NCI-H187 (cell line): ENCODE measurements around the gene C6orf136.
A peak's percentile ranks its signal among the peaks of the same experiment; 100 is the strongest.
"Not testable (repeated sequence)": the region's sequence is repeated elsewhere in the genome, so short reads cannot be mapped to it uniquely, and the experiment has no call there.

Experiments
- DNase-seq, 2 experiments: peaks; one replicate each; lab custom pipeline; 2025; lab: John Stamatoyannopoulos, UW

C6orf136 gene

DNA sequence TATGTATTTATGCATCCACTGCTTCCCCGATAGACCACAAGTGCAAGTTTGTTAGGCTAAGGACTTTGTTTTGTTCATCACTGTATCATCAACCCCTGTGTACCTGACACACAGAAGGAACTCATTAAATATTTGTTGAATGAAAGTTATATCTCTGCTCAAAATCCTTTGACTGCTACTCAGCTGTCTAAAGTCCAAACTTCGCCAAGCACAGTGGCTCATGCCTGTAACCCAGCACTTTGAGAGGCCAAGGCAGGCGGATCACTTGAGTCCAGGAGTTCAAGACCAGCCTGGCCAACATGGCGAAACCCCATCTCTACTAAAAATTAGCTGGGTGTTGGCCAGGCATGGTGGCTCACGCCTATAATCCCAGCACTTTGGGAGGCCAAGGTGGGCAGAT lies 11.0 kb downstream of the C6orf136 start:
- not testable (repeated sequence) for DNase-seq

DNA sequence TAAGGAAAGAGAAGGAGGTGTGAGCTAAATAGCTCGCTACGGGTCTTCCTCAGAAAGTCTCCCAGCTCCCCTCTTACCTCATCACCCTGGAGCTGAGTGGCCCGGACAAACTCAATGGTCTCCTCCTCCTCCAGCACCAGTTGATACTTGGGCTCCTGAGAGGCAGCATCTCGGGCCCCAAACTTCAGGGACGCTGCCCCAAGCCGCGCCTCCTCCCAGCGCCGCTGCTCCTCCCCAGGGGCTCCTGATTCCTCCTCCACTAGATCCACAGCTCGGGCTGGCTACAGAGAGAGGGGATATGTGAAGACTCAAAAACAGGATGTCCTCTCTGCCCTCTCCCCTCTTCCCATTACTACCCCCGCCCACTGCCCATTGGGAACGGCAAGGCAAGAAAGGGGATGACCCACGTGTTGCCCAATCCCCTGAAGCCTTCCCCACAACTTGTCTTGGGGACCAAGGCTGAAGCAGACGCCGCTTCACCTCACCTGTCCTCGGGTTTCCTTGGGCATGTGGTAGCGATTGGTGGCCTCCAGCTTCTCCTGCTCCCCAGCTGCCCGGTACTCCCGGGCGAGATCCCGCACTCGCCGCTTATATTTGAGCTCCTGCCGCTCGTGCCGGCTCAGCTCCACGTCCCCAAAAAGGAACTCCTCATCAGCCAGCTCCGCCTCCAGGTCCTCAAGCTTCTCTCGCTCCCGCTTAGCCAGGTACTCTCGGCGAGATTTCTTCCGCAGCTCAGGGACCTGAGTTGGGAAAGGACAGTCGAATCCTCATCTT lies 18.2 kb downstream of the C6orf136 start:
- no peak for DNase-seq

DNA sequence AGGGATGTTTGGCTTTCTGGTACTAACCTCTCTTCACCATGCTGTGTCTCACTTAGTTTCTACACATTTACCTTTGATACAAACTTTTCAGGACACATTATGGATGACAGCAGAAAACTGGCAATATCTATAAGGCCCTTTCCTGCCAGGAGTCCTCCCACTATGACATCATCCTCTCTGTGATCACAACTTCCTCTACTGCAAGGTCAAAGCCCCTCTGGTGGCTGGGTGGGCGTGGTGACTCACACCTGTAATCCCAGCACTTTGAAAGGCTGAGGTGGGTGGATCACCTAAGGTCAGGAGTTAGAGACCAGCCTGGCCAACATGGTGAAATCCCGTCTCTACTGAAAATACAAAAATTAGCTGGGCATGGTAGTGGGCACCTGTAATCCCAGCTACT lies 19.4 kb downstream of the C6orf136 start:
- not testable (repeated sequence) for DNase-seq

DNA sequence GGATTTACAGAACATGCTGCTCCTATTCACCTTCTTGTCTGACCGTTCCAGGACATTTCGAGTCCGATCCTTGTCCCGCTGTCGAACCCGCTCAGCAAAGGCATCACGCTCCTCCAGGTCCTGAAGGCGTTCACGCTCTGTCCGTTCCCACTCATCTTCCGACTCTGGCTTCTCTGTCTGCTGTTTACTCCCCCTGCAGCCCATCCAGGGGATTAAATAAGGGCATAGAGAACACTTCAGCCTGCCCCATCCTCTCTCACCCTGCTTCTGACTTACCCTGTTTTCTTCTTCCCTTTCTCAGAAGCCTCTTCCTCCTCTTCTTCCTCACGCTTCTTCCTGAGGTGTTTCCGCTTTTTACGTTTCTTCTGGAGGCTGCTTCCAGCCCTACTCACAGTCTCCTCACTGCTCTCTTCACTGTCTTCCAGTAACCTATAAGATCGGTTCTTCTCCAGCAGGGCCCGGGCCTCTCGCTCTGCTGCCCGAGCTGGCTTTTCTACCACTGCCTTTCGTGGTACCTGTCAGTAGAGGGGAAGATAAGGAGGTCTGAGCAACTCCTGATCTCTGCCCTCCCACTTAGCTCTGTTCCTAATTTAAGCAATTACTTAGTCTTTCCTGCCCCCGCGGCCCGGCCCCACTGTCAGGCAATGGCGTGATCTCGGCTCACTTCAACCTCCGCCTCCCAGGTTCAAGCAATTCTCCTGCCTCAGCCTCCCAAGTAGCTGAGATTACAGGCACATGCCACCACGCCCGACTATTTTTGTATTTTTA lies 24.0 kb downstream of the C6orf136 start:
- no peak for DNase-seq

DNA sequence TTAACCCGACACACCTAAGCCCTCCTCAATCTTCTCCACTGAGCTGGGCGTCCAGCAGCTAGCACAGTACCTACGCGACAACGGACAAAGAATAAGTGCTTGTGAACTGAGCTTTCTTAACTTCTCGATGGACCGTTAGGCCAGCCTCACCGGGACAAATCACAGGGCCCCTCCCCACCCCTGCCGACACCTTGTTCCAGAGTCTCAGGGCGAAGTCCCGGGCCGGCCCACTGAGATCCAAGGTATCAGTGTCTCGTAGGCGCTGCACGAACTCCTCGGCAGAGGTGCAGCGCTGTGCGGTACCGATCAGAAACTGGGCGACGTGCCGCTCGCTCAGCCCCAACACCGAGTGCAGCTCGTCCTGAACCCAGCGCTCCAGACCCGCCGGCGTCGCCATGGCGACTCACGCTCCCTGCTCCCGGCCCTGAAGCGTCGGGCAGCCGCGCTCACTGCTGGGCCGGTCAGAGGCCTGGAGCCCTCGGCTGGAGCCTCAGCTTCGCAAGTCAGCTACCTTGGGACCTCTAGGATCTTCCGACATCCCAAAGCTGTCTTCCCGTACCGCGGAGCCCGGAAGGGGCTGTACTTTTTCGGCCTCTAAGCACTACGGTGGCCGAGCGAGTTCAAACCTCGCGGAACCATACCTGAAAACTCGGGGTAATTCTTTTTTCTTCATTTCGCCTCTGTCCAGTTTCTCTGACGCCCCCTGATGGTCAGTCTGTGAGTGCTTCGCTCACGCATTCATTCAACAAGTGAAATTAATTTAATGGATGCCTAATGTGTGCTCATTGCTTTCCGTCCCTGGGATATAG lies 25.7 kb downstream of the C6orf136 start, which contains the start of gene DHX16:
Gene DHX16 (minus strand): TSS at position 562 of the 809 bp plus-strand sequence. CDS start 165 bp downstream, at position 397.
- DNase-seq: peak; percentile 63 to 79

DNA sequence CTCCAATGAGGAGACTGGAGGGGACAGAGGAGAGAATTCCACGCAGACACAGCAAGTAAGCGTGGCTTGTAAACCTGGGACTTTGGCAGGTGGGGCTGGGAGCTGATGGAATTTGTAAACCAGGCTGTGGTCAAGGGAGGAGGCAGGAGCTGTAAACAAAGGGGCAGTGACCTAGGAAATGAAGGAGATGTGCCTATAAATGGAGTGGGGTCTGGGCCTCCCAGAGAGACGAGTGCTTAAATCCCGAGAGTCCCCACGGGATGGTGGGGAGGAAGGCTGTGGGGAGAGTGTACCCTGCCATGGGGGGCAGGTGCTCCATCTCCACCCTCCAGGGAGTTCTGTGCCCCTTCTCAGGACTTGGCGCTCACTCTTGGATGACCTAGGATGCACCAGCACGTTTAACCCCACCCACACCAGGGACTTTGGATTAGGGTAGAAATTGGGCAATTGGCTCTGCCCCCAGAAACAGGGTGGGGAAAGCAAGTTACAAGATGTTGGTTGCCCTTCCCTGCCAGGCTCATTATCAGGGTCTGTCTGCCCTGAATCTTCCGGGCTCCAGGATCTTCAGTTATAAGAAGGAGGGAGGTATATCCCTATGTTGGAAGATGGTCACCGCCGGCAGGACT lies 29.8 kb downstream of the C6orf136 start:
- DNase-seq: no peak

DNA sequence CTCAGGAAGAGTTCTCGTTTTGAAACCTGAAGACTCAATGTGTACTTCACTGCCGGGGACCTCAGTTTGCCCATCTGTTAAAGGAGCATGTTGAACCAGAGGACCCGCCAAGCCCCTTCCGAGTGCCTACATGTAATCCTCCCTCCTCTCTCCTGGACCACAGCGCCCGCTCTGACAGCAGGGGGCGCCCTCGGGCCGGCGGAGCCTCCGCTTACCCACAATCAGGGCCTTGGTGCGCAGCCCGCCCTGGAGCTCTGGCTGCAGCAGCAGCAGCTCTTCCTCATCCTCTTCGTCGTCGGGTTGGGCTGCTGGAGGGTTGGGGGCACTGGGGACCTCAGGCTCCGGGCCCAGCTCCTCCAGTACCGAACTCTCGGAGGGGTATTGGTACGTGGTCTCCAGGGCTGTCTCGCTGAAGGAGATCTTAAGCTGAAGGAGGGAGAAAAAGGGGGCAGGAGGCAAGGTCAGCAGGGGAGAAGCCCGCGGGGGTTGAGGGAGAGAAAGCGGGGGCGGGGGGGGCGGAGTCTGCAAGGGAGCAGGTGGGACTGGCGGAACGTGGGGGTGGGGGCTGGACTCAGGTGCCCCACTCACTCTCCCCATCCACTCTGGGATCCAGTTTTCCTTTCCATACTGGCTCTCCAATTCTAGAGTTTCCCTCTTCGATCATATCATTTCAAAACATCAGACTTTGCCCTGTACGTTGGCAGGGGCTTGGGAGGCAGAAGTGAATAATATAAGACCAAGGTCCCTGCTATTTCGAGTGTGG lies 32.2 kb downstream of the C6orf136 start:
- peak; percentile 35 to 37 for DNase-seq

DNA sequence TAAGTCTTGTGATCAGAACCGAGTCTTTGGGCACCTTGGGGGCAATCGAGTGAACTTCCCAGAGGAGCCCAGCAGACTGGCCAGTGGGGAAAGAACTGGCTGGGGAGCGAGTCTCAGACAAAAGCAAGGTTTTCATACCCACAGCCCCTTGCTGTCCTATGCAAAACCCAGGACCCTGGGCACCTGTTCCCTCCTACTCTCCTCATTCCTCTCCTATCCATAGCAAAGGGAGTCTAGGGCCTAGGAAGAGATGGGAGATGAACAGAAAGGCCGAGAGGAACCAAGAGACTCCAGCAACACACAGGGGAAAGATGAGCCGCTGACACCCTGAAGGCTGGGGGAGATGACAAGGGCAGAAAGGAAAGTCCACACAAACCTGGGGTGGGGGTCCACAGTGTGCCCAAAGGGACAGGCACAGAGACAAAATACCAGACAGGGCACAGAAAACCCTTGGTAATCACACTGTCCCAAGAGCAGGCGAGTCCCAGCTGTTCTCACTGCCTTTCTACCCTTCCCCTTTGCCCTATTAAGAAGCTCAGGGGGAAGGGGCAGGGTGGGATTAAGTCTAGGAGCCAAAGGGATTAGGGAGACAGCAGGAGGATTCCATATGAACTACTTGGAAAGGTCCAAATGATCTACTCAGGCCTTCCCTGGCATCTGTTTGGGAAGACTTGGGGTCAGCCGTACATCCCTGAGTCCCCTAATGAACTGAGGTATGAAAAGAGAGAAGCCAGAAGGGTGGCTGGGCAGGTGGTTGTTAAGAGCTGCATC lies 33.0 kb downstream of the C6orf136 start:
- DNase-seq: no peak

DNA sequence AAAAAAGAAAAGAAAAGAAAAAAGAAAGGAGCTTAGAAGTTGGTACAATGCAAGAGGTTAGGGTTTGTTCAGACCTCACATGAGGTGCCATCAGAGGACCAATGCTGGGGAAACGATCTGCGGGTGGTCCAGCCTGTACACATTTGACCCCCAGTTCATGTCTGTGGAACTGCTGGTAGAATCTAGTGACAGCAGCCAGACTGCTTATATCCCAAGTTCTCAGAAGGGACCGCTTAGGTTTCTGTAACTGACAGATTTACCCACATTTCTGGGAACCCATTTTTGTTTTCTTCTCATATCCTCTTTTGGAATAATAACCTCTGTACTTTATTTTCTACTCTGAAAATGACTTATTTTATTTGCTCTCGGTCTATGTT lies 34.8 kb downstream of the C6orf136 start:
- DNase-seq: no peak

DNA sequence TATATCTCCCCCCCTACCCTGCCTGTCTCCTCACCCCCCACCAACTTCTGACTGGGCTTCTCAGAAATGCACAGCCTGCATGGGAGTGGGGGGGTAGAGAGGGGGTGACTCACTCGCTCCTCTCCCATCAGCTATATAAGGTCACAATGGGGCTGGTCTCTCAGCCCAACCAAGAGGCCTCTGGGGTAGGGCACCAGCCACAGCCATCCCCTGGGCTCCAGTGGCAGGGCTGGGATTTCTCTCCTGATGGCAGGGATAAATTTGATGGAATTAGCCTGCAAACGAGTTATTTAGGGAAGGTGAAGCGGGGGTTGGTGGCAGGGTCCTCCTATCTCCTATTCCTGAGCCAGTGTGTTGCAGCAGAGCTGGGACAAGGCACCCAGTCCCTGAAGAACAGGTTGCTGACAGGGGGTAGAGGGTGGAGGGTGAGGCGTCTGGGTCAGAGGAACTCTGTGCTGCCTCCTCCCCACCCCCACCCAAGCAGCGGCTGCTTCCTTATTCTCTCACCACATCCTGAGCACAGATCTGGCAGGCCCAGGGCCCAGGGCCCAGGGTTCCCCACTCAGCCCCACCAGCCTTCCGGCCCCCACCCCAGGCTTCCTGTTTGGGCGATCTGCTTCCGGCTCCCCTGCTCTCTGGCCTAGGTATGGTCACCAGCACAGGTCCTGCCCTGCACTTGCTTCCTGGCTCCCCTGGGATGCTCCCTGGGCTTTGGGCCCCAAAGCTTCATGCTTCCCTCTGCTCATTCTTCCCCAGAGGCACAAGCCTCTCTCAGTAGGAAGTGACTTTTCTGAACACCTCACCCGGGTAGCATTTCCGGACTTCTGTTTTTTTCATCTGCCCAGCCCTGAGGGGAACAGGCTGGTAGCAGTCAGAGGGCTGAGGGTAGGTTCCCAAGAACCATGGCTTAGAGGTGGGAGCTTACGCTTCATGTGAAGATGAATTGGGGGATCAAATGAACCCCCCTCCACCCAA lies 35.5 kb downstream of the C6orf136 start:
- no peak for DNase-seq

DNA sequence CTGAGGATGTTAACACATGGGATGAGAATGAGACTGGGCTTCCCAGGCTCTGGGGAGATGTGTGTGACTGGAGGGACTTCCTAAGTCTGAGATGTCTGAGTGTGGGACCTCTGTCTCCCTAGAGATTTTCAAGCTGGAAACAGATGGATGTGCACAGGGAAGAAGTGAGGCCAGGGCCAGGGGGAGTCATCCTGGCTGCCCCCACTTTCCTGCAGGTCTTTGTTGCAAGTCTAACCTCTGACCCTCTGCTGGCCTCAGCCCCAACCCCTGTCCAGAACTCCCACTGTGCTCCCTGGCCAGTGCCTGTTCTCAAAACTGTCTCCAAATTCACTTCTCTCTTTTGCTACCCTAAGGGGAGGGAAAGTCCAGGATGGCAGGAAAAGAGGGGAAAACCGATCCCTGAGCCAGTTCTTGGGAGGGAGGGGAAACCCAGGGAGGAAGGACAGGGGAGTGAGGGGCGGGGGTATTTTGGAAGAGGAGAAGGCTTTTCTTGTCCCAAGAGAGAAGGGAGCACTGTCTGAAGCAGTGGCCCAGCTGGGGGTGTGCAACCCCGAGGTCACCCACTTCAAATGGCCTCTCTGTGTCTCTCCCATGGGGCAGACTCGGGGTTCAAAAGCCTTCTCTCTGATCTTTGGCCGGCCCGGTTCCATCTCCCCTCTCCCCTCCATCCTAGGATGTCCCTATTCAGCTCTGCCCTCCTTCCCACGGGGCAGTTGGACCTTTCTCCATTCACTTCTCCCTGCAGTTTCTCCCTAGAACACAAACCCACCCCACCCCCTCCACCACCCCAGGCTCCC lies 36.4 kb downstream of the C6orf136 start:
- DNase-seq: no peak

DNA sequence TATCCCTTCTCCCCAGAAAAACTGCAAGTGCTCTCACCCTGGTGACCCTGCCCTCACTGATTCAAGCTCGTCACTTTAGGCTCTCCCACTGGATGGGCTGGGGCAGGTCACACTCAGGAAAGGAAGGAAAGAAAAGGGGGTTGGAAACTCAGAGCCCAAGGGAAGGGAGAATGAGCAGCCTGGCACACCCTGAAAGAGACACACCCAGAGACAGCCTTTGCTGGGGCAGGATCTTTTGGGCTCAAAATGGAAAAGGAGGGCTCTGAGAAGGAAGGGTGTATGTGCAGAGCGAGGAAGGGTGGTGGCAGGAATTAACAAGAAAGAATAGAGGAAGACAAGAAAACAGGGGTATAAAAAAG lies 37.0 kb downstream of the C6orf136 start:
- DNase-seq: no peak

DNA sequence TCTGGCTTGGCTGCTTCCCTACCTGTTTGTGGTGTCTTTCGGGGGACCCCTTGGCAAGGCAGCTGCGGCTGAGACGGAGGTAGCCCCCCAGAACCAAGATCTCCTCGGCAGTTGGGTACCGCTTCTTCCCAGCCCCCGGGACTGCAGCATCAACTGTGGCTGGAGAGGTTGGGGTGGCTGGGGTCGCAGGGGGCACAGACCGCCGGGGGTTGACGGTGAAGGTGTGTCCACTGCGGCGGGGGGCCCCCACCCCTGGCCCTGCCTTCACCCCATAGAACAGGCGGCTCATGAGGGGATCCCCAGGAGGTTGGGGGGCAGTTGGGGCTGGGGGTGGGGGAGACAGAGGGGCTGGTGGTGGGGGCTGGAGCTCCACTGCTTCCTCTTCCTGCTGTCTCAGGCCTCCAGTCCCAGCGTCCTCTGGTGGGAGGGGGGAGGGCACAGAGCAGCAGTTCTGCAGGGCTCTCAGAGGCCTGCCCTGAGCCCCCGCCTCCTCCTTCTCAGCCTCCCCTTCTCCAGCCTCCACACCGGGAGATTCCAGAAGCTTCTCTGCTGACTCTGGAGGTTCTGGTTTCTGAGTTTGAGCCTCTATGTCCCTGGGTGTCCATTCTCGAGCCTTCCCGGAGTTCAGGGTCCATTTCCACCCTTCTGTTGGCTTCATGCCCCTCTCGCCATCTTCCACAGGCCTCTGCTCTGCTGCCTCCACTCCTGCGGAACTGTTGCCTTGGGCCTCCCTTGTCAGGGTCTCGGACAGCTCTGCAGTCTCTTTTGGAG lies 37.6 kb downstream of the C6orf136 start:
- DNase-seq: no peak

DNA sequence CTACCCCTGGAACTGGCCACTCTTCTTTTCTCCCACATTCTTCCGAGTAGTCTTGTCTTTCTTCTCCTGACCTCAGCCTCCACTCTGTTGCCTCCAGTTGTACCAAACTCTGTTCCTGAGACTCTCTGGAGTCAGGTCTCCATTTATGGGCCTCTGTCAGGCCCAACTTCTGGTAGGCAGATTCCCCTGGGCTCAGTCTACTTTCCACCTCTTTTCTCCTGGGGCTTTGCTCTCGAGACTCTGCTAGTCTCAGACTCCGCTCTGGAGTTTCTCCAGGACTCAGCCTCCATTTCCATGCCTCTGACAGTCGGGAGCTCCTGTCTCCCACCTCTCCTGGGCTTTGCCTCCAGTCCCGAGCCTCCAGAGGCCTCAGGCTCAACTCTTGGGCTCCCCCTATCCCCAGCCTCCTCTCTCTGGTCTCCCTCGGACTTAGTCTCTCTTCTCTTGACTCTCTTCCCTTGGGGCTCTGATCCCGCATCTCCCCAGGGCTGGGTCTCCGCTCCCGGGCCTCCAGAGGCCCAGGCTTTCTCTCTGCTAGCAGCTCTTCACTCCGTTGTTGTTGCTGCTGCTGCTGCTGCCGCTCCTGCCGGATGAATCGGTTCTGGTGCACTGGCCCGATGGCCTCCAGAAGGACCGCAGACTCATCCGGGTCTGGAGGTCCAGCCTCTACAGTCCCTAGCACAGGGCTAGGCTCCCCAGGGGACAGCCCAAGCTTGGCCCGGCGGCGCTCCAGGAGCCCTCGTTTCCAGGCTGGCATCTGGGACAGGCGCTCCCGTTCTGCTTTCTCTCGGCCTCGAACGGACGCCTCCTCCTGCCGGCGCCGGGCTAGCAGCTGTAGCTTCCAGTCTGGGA lies 38.5 kb downstream of the C6orf136 start:
- no peak for DNase-seq

DNA sequence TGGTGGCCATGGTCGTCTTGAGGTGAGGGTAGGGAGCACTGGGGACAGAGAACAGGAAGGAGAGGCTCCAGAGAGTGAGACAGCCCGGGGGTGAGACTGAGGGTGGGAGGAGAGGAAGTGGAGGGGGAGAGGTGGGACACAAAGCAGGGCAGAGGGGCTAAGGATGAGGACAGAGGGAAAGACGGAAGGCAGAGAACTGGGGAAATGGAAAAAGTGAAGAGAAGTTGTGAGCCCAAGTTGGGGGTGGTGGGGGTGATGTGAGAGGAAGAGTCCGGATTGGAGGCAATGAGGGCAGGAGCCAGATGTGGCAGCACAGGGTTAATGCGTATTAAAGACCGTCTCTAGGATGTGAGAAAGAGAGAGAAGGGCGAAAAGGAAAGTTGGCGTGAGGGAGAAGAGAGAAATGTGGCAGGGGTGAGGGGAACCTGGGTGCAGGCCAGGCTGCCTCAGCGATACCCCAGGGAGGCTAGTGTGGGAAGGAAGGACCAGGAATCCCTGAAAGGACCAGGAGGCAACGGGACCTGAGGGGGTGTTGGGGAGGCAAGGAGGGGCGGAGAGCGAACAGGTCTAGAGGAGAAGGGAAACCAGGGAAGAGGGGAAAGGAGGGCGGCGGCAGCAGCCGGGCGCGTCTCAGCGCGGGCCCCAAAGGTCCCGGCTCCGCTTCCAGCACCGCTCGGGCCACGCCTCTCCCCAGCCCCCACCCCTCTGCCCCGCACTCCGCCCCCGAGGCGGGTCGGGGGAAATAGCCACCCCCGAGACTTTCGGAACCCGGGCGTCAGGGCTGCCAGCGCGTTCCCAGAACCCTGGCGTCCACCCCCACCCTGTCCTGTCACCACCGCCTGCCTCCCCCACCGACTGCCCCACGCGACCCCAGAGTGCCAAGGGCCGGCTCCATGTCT lies 39.3 kb downstream of the C6orf136 start, which contains the start of gene PPP1R18:
Gene PPP1R18 (minus strand): TSS at position 637 of the 899 bp plus-strand sequence. CDS start 627 bp downstream, at position 10.
- peak in 1 of 2 experiments; percentile 23 for DNase-seq
